ENCODE measurements around the gene CYFIP1. TPM values are rescaled to one million over a fixed set of nuclear protein-coding genes. Genes with fewer than 3 reads are reported as not detected.
A peak's percentile ranks its signal among the peaks of the same experiment; 100 is the strongest.

The CYFIP1 gene
- total RNA-seq, 1 experiment from 2014 or later, result 80.3 TPM

GRCh38 chr15:22918056-22918455 lies 62.1 kb downstream of the CYFIP1 start:
- Histone ChIP-seq H3K36me3 (ENCODE audit: low read depth, low read length) (peaks cover 6% of the 10 kb centered on the region), H4K20me1 (ENCODE audit: low read length) (no peaks in the 10 kb centered on the region), H3K27me3 (ENCODE audit: low read length) (no peaks in the 10 kb centered on the region), H3K27ac (ENCODE audit: low read length) (no peak overlapping the region), H3K4me2 (ENCODE audit: low read length) (no peak overlapping the region), H3K9me3 (ENCODE audit: low read length) (no peaks in the 10 kb centered on the region), H3K9ac (ENCODE audit: low read length) (no peak overlapping the region), H3K4me3 (ENCODE audit: low read length) (no peak overlapping the region), H3K79me2 (ENCODE audit: low read length) (no peaks in the 10 kb centered on the region), H3K9me2 (replicated peaks; ENCODE audit: low read length) (no peaks in the 10 kb centered on the region), H2AFZ (ENCODE audit: low read length) (no peak overlapping the region), H3F3A (ENCODE audit: low read length, unreplicated experiment) (no peaks in the 10 kb centered on the region), H3K4me1 (ENCODE audit: insufficient read depth, low read length) (peaks cover 17% of the 10 kb centered on the region)
- DNase-seq (peak; percentile 84), ATAC-seq (peak; percentile 98)
- ChIA-PET POLR2A (ENCODE audit: unreplicated experiment) (no interaction called here), CTCF (interaction anchor here (0.6 kb wide), 1 partner anchor 252 kb away, joined by 3 read pairs; no protein-coding TSS in a partner anchor)
- no peak for TF ChIP-seq EZH2phosphoT487 (IDR thresholded peaks at IDR 0.05; ENCODE audit: borderline replicate concordance, low read length)
- no peak for TF ChIP-seq EZH2 (IDR thresholded peaks at IDR 0.05; ENCODE audit: low read length, unreplicated experiment)
- TF ChIP-seq, protein P1, sequence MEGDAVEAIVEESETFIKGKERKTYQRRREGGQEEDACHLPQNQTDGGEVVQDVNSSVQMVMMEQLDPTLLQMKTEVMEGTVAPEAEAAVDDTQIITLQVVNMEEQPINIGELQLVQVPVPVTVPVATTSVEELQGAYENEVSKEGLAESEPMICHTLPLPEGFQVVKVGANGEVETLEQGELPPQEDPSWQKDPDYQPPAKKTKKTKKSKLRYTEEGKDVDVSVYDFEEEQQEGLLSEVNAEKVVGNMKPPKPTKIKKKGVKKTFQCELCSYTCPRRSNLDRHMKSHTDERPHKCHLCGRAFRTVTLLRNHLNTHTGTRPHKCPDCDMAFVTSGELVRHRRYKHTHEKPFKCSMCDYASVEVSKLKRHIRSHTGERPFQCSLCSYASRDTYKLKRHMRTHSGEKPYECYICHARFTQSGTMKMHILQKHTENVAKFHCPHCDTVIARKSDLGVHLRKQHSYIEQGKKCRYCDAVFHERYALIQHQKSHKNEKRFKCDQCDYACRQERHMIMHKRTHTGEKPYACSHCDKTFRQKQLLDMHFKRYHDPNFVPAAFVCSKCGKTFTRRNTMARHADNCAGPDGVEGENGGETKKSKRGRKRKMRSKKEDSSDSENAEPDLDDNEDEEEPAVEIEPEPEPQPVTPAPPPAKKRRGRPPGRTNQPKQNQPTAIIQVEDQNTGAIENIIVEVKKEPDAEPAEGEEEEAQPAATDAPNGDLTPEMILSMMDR (conservative IDR thresholded peaks at IDR 0.05; ENCODE audit: low read depth, low read length), result no peak
- no TSS peak for BruUV-seq (replicated peaks)
- intact Hi-C loops (cut with micrococcal nuclease), result no loop called here

DNA sequence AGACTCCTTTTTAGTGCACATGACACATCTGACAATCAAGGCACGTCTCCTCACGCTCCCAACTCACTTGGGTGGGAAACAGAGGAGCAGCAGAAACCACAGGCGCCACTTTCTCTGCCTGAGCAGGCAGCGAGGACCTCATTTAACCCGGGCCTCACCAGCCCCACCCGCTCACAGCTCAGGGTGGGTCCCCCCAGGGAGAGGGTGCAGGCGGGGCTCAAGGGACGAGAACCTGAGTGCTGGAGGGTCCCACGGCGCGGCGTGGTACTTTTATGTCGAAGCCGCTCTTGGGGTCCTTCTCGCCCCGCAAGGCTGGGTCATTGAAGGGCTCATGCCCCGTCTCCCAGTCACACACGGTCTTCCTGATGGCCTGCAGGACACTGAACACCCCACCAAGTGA lies 62.6 kb downstream of the CYFIP1 start:
- no peaks in the 10 kb centered on the region for H3K9me3 ChIP-seq (ENCODE audit: low read length)
- no peaks in the 10 kb centered on the region for H3K79me2 ChIP-seq (ENCODE audit: low read length)
- H3K9me2 ChIP-seq (replicated peaks; ENCODE audit: low read length), result no peaks in the 10 kb centered on the region
- no peaks in the 10 kb centered on the region for H4K20me1 ChIP-seq (ENCODE audit: low read length)
- no peak overlapping the region for H3K4me3 ChIP-seq (ENCODE audit: low read length)
- no peaks in the 10 kb centered on the region for H3K27me3 ChIP-seq (ENCODE audit: low read length)
- ATAC-seq (no peak), DNase-seq (no peak)
- no peak overlapping the region for H3K4me2 ChIP-seq (ENCODE audit: low read length)
- ChIA-PET POLR2A (ENCODE audit: unreplicated experiment) (no interaction called here), CTCF (interaction anchor here (0.6 kb wide), 1 partner anchor 252 kb away, joined by 3 read pairs; no protein-coding TSS in a partner anchor)
- H3K36me3 ChIP-seq (ENCODE audit: low read depth, low read length), result peaks cover 6% of the 10 kb centered on the region
- H3K4me1 ChIP-seq (ENCODE audit: insufficient read depth, low read length), result peaks cover 17% of the 10 kb centered on the region
- H3K27ac ChIP-seq (ENCODE audit: low read length), result no peak overlapping the region
- no peaks in the 10 kb centered on the region for H3F3A ChIP-seq (ENCODE audit: low read length, unreplicated experiment)
- TF ChIP-seq, protein P1 (conservative IDR thresholded peaks at IDR 0.05; ENCODE audit: low read depth, low read length), result no peak
- TF ChIP-seq EZH2 (IDR thresholded peaks at IDR 0.05; ENCODE audit: low read length, unreplicated experiment) (no peak), EZH2phosphoT487 (IDR thresholded peaks at IDR 0.05; ENCODE audit: borderline replicate concordance, low read length) (no peak)
- no peak overlapping the region for H3K9ac ChIP-seq (ENCODE audit: low read length)
- no TSS peak for BruUV-seq (replicated peaks)
- H2AFZ ChIP-seq (ENCODE audit: low read length), result no peak overlapping the region
- intact Hi-C loops (cut with micrococcal nuclease), result no loop called here

- H2AFZ ChIP-seq (ENCODE audit: low read length), result no peak overlapping the region
- no peaks in the 10 kb centered on the region for H4K20me1 ChIP-seq (ENCODE audit: low read length)
- H3K27me3 ChIP-seq (ENCODE audit: low read length), result no peaks in the 10 kb centered on the region
- DNase-seq, result no peak
- CTCF ChIA-PET, result no interaction called here
- POLR2A ChIA-PET (ENCODE audit: unreplicated experiment), result no interaction called here
- no peak overlapping the region for H3K4me2 ChIP-seq (ENCODE audit: low read length)
- intact Hi-C loops (cut with micrococcal nuclease), result no loop called here
- H3K4me1 ChIP-seq (ENCODE audit: insufficient read depth, low read length), result peaks cover 11% of the 10 kb centered on the region
- H3K4me3 ChIP-seq (ENCODE audit: low read length), result no peak overlapping the region
- H3K9me2 ChIP-seq (replicated peaks; ENCODE audit: low read length), result no peaks in the 10 kb centered on the region
- no TSS peak for BruUV-seq (replicated peaks)
- no peak for TF ChIP-seq EZH2 (IDR thresholded peaks at IDR 0.05; ENCODE audit: low read length, unreplicated experiment)
- TF ChIP-seq EZH2phosphoT487 (IDR thresholded peaks at IDR 0.05; ENCODE audit: borderline replicate concordance, low read length), result no peak
- TF ChIP-seq, protein P1 (conservative IDR thresholded peaks at IDR 0.05; ENCODE audit: low read depth, low read length), result no peak
- peaks cover 10% of the 10 kb centered on the region for H3K36me3 ChIP-seq (ENCODE audit: low read depth, low read length)
- H3K27ac ChIP-seq (ENCODE audit: low read length), result no peak overlapping the region
- no peak for ATAC-seq
- no peaks in the 10 kb centered on the region for H3F3A ChIP-seq (ENCODE audit: low read length, unreplicated experiment)
- H3K79me2 ChIP-seq (ENCODE audit: low read length), result no peaks in the 10 kb centered on the region
- no peaks in the 10 kb centered on the region for H3K9me3 ChIP-seq (ENCODE audit: low read length)
- no peak overlapping the region for H3K9ac ChIP-seq (ENCODE audit: low read length)
Observed at GRCh38 chr15:22916606-22917350, 63.4 kb downstream of the CYFIP1 start.

Data from PC-3 (cell line).